ENCODE data around the gene TAS1R3. TPM values are rescaled to one million over a fixed set of nuclear protein-coding genes. Genes with fewer than 3 reads are reported as not detected.

TAS1R3 gene
- total and polyA plus RNA-seq, 10 of the 15 experiments (the other 5 are each of a cell fraction or from before 2014, with no cell fraction given) = 0.04 to 0.51 (median 0.08) TPM; not detected in 3

DNA sequence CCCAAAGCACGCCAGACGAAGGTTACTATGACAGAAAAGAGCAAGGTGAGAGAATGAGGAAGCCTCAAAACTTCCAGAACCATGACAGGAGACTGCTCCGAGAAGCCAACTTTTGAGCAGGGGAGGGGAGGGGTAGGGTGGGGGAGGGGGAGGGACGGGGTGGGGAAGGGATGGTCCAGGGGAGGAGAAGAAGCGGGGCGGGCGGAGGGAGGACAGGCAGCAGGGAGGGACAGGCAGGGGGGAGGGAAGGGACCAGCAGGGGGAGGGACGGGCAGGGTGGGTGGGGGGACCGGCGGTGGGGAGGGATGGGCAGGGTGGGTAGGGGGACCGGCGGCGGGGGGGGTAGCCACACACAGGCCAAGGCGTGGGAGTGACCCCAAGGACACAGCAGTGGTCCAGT, 8.7 kb upstream of the TAS1R3 start:
- RAD21 ChIA-PET (ENCODE audit: unreplicated experiment) = no interaction called here
- ATAC-seq (no peak), FAIRE-seq (no peak), DNase-seq (ENCODE audit: low read depth, low spot score) (no peak)
- Histone ChIP-seq H3K4me1 (ENCODE audit: control insufficient read depth, insufficient read depth, low read length) (peaks cover 10% of the 10 kb centered on the region), H3K9me3 (replicated peaks; ENCODE audit: control insufficient read depth, insufficient read depth, low read length) (no peaks in the 10 kb centered on the region), H3K27me3 (replicated peaks in 1 of 2; ENCODE audit: control insufficient read depth in 2 of 2, insufficient read depth in 2 of 2, low read length in 1 of 2) (no peaks in the 10 kb centered on the region), H3K27ac (ENCODE audit: control insufficient read depth, insufficient read depth) (no peak overlapping the region), H3K4me2 (ENCODE audit: control insufficient read depth, insufficient read depth) (no peak overlapping the region; the same call in 1 of the 2 replicates), H3K36me3 (ENCODE audit: control insufficient read depth in 2 of 2, insufficient read depth in 2 of 2, low read length in 1 of 2) (peaks cover 0 to 9% of the 10 kb centered on the region in 2 experiments; a peak in 3 of 4 replicates), H3K79me2 (ENCODE audit: control insufficient read depth, insufficient read depth, low read length) (peaks cover 44% of the 10 kb centered on the region), H3K4me3 (no peak overlapping the region), H2AFZ (ENCODE audit: control insufficient read depth, low read depth, low read length) (no peak overlapping the region), H4K20me1 (ENCODE audit: control insufficient read depth, insufficient read depth) (no peaks in the 10 kb centered on the region; the same call in 1 of the 2 replicates), H3K9ac (ENCODE audit: control insufficient read depth, insufficient read depth, low read length) (no peak overlapping the region)
- SMC1A ChIA-PET (ENCODE audit: uncharacterized antibody, unreplicated experiment) = no interaction called here
- POLR2A ChIA-PET = no interaction called here
- WGBS (ENCODE audit: insufficient coverage, insufficient replicate concordance, low lambda C conversion rate, missing lambda C conversion rate) = 92% methylated on average over 3 of the region's 14 CpGs
- intact Hi-C loops (cut with micrococcal nuclease; ENCODE audit: unreplicated experiment) = no loop called here
- in situ Hi-C loops (cut with MboI) = no loop called here
- no TSS peak for BruUV-seq (replicated peaks)
- CTCF ChIA-PET = no interaction called here
- TF ChIP-seq STAT3 (IDR thresholded peaks at IDR 0.05; ENCODE audit: low read depth, low read length) (no peak), RBBP5 (conservative IDR thresholded peaks at IDR 0.05) (no peak), ZBED1 (IDR thresholded peaks at IDR 0.05; ENCODE audit: borderline replicate concordance) (no peak), EP300 (IDR thresholded peaks at IDR 0.05; ENCODE audit: borderline replicate concordance in 1 of 2, control insufficient read depth in 1 of 2, low read depth in 2 of 2, low read length in 2 of 2) (no peak), NFIC (IDR thresholded peaks at IDR 0.05; ENCODE audit: low read depth, low read length) (no peak), EGR1 (IDR thresholded peaks at IDR 0.05; ENCODE audit: borderline replicate concordance in 1 of 2, low read depth in 2 of 2, low read length in 2 of 2) (no peak), IRF5 (IDR thresholded peaks at IDR 0.05; ENCODE audit: borderline replicate concordance) (no peak), MLLT1 (IDR thresholded peaks at IDR 0.05) (no peak), PAX8 (IDR thresholded peaks at IDR 0.05) (no peak), SMC3 (IDR thresholded peaks at IDR 0.05; ENCODE audit: borderline replicate concordance, low read length) (no peak), CBX5 (IDR thresholded peaks at IDR 0.05; ENCODE audit: low read depth) (no peak)
- TF ChIP-seq, protein P1, sequence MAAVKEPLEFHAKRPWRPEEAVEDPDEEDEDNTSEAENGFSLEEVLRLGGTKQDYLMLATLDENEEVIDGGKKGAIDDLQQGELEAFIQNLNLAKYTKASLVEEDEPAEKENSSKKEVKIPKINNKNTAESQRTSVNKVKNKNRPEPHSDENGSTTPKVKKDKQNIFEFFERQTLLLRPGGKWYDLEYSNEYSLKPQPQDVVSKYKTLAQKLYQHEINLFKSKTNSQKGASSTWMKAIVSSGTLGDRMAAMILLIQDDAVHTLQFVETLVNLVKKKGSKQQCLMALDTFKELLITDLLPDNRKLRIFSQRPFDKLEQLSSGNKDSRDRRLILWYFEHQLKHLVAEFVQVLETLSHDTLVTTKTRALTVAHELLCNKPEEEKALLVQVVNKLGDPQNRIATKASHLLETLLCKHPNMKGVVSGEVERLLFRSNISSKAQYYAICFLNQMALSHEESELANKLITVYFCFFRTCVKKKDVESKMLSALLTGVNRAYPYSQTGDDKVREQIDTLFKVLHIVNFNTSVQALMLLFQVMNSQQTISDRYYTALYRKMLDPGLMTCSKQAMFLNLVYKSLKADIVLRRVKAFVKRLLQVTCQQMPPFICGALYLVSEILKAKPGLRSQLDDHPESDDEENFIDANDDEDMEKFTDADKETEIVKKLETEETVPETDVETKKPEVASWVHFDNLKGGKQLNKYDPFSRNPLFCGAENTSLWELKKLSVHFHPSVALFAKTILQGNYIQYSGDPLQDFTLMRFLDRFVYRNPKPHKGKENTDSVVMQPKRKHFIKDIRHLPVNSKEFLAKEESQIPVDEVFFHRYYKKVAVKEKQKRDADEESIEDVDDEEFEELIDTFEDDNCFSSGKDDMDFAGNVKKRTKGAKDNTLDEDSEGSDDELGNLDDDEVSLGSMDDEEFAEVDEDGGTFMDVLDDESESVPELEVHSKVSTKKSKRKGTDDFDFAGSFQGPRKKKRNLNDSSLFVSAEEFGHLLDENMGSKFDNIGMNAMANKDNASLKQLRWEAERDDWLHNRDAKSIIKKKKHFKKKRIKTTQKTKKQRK (IDR thresholded peaks at IDR 0.05; ENCODE audit: low read depth, low read length) = no peak
- TF ChIP-seq, protein P2, sequence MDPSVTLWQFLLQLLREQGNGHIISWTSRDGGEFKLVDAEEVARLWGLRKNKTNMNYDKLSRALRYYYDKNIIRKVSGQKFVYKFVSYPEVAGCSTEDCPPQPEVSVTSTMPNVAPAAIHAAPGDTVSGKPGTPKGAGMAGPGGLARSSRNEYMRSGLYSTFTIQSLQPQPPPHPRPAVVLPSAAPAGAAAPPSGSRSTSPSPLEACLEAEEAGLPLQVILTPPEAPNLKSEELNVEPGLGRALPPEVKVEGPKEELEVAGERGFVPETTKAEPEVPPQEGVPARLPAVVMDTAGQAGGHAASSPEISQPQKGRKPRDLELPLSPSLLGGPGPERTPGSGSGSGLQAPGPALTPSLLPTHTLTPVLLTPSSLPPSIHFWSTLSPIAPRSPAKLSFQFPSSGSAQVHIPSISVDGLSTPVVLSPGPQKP (IDR thresholded peaks at IDR 0.05; ENCODE audit: low read depth, low read length) = no peak
- TF ChIP-seq, protein P3, sequence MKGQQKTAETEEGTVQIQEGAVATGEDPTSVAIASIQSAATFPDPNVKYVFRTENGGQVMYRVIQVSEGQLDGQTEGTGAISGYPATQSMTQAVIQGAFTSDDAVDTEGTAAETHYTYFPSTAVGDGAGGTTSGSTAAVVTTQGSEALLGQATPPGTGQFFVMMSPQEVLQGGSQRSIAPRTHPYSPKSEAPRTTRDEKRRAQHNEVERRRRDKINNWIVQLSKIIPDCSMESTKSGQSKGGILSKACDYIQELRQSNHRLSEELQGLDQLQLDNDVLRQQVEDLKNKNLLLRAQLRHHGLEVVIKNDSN (IDR thresholded peaks at IDR 0.05; ENCODE audit: borderline replicate concordance, extremely low read length, insufficient read depth, low read depth, low read length) = no peak

Measured in GM12878 (cell line).